HG03196 (cell line): ENCODE measurements around the gene TMEM236.

Experiments used
- ATAC-seq: cut with Tn5 transposase; IDR thresholded peaks from one replicate; pipeline ENCODE4 v1.9.1; 2021; ENCODE audit not compliant: unreplicated experiment

Gene TMEM236

DNA sequence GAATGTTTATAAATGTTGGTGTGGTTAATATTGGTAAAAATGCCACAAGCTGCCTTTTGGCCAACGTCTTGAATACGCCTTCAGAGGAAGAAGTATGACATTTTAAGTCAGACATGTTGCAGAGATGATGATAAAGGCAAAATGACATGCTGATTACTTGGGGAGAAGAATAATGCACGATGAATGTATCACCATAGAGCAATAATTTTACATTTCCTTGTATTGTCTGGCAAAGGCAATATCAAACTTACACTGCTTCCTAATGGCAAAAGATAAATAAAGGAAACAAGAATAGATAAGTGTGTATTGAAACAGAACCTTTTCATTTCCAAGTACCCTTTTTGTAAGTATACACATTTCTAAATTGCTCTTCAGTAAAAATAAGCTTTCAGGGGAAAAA, 65.8 kb downstream of the TMEM236 start:
- ATAC-seq = no peak

- ATAC-seq = no peak
Measured at GRCh38 chr10:17819836-17820235, 67.8 kb downstream of the TMEM236 start.

DNA sequence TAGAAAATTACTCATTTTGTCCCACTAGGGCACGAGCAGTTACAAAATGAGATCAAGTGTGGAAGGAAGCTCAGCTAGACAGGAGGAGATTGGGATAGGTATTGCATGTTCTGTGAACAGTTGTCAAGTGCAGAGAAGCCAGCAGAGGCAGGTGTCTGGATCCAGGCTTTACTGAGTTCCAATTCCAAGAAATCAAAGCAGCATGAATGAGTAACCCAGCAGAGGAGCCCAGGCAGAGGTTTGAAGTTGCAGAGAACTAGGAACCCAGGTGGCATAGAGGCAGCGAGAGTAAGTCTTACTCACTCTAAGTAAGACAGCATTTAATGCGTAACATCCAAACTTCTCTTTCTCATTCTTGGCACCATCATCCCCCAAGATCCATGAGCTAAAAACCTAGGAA, 68.9 kb downstream of the TMEM236 start:
- no peak for ATAC-seq

DNA sequence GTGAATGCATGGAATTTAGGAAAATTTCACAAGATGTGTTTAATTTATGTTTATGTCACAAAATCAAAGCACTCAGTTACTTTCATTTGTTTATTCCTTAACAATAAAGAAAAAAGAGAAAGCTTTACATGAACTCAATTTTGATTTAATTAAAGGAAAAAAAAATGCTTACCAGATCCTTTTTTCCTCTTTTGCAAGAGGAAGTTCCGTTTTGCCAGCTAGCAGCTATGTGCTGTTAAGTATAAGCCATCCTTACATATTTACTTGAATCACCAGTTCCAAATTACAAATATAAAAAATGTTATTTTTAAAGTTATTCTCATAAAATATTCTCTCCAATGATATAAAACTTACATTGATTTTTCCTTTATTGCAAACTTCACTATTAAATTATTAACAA, 69.9 kb downstream of the TMEM236 start:
- ATAC-seq = no peak

DNA sequence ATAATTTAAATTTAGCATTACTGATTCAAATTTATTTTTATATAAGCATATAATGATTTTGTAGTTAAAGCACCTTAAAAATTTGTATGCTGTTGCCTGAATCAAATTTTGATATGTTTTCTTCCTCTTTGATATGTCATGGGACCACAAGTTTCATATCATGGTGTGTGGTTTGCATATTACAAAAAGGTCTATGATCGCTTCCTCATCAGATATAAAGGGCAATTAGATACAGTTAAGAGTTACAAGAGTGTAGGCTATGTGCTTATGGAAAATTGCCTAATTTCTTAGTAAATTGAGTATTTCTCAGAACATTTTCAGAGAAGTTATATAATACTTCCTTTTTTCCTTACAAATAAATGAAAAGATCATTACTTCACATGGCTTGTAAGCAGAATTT, 79.3 kb downstream of the TMEM236 start:
- no peak for ATAC-seq

DNA sequence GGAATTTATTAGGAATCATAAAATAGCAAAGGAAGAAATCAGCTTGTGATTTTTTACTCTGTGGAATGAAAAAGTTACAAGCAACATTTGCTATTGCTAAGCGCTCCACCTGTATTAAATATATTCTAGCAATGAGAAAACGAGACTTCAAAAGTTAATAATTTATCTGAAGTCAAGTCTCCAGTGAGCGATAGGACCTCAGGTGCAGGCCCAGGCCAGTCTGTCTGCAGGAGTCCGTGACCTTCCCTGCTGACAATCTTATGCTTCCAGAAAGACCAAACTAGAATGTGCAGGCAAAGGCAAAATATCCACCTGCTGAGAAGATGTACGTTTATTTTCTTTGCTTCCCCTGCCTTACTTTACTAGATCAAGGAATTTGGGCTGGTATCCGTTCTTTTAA, 79.9 kb downstream of the TMEM236 start:
- no peak for ATAC-seq

DNA sequence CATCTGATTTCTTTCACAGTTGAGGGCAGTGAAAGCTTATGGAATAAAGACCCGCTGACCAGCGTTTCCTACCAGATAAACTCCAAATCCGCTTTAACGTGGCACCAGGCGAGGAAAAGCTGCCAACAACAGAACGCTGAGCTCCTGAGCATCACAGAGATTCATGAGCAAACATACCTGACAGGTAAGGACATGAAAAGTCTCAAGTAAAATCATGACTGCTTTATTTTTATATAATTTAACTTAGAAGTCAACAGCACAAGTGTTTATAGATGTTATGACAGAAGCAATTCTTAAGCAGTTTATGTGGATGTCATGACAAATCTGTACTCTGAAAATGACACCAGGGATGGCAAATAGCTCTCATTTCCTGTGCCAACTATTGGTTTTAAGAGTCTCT, 81.7 kb downstream of the TMEM236 start:
- ATAC-seq = no peak

GRCh38 chr10:17835688-17836087, 83.7 kb downstream of the TMEM236 start:
- no peak for ATAC-seq

DNA sequence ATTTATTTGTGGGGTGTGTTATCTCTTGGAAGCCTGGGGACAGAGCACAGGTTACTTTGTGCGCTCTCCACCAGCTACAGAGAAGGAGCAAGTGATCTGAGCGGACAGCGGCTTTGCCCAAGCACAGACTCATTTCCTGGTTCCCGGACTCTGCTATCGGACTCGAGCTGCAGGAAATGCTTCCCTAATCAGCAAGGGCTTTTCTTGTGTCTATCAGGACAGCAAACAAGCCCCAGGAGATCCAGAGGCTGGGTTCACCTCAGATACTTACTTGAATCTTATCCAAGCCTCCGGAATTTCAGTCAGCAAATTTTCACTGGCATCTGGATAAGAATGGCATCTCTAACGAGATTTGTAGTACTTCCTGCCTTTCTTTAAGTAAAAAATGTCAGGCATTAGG, 84.9 kb downstream of the TMEM236 start:
- ATAC-seq = no peak

- ATAC-seq = no peak
Measured at GRCh38 chr10:17838080-17838648, 86.2 kb downstream of the TMEM236 start.

DNA sequence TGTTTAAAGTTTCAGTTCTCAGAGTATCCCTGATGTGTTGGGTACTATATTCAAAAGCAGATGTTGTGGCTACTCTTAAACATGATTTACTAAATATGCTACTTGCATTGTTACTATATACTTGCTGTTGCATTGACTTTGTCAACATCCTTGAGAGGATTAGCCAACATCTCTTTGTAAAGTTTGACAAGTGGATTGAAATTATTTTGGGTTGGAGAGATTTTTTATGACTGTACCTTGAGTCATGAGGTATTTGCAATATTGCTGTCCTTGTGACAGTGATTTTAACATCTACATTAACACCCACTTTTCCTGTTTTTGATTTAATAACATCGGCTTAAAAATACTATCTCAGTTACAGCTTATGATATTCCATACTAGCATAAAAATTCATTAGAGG, 89.0 kb downstream of the TMEM236 start:
- ATAC-seq = no peak

- ATAC-seq = no peak
Measured at GRCh38 chr10:17842641-17843040, 90.6 kb downstream of the TMEM236 start.

DNA sequence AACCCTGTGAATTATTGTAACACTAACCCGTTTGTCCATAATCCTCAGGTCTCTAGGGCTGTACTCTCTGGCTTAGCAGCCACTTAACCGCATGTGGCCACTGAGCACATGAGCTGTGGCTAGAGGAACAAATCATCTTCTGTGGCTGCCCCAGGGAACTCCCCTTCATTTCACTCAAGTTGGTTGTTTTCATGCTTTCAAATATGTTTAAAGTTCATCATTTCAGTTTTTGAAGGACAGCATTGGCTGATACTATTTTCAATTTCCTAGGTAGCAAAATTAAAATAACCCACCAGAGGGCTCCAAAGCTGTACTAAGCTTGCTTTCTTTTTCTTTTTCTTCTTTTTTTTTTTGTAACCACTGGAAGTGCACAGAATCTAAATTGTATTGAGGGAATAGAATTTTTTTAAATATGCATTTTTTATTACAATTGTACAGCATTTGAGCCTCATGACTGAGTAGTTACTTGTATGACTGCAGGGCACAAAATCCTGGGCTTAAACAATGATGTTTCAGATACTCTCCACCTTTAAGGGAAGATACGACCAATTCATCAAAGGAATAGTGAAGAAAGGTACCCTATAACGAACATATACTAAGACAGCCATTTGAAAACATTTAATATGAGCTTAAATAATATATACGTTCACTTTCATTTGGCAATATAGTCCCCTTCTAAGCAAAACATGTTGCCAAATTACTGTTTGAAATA, 95.7 kb downstream of the TMEM236 start:
- ATAC-seq = no peak

DNA sequence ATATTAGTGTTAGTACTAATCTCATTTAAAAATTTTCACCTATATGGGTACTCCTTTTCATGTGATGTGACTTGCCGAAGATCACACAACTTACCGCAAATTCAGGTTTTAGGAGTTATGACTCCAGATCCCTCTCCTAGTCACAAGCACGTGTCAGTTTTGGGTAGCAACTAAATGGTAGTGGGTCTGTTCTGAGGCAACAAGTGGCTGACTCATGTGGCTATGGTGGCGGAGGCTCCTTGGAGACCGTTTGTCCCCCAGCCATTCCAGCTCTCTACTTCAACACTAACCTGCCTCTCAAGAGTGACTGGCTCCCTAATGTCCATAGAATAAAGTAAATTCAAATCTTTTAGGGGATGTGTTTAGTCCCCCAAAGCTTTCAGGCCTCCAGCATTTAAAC, 96.6 kb downstream of the TMEM236 start:
- ATAC-seq = no peak
